GM12865 (cell line): ENCODE data around the gene CCNY.
A peak's percentile ranks its signal among the peaks of the same experiment; 100 is the strongest.

Experiments
- DNase-seq: peaks from one replicate; pipeline ENCODE4 v3.0.0; 2010; ENCODE audit warnings: low read depth
- H3K4me3 ChIP-seq: 2 replicates; pipeline ENCODE4 v1.5.1; 2011; ENCODE audit warnings: mild to moderate bottlenecking, low read depth, low read length, control low read depth
- TF ChIP-seq, protein P1 (sequence below): IDR thresholded peaks from 2 replicates; pipeline ENCODE4 v1.5.1; 2011; ENCODE audit warnings: low read length, control low read depth, low read depth, inconsistent platforms; ENCODE audit not compliant: insufficient read depth; ENCODE audit errors: missing control alignments

Gene CCNY

DNA sequence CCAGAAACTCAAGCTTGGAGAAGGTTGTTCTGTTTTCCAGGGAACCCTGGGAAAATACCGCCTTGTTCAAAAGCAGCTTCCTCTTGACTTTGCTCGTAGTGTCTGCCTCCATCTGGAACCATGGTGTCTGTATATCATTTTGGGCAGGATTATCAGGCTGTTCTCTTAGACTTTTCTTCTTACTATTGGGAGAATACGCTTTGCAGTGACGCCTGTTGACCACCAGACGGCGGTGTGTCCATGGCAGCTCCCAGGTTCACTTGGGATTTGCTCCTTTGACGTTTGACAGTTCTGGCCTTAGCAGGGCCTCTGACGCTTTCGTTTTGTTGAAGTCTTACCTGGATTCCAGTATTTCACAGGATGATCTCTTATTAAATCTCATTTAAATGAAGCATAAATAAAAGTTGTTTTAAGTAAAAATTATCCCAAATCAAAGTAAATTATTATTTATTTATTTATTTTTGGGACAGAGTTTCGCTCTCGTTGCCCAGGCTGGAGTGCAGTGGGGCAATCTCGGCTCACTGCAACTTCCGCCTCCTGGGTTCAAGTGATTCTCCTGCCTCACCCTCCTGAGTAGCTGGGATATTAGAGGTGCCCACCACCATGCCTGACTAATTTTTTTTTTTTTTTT, 227.1 kb downstream of the CCNY start:
- H3K4me3 ChIP-seq: no peak overlapping the region
- TF ChIP-seq, protein P1, sequence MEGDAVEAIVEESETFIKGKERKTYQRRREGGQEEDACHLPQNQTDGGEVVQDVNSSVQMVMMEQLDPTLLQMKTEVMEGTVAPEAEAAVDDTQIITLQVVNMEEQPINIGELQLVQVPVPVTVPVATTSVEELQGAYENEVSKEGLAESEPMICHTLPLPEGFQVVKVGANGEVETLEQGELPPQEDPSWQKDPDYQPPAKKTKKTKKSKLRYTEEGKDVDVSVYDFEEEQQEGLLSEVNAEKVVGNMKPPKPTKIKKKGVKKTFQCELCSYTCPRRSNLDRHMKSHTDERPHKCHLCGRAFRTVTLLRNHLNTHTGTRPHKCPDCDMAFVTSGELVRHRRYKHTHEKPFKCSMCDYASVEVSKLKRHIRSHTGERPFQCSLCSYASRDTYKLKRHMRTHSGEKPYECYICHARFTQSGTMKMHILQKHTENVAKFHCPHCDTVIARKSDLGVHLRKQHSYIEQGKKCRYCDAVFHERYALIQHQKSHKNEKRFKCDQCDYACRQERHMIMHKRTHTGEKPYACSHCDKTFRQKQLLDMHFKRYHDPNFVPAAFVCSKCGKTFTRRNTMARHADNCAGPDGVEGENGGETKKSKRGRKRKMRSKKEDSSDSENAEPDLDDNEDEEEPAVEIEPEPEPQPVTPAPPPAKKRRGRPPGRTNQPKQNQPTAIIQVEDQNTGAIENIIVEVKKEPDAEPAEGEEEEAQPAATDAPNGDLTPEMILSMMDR: peak; percentile 100

DNA sequence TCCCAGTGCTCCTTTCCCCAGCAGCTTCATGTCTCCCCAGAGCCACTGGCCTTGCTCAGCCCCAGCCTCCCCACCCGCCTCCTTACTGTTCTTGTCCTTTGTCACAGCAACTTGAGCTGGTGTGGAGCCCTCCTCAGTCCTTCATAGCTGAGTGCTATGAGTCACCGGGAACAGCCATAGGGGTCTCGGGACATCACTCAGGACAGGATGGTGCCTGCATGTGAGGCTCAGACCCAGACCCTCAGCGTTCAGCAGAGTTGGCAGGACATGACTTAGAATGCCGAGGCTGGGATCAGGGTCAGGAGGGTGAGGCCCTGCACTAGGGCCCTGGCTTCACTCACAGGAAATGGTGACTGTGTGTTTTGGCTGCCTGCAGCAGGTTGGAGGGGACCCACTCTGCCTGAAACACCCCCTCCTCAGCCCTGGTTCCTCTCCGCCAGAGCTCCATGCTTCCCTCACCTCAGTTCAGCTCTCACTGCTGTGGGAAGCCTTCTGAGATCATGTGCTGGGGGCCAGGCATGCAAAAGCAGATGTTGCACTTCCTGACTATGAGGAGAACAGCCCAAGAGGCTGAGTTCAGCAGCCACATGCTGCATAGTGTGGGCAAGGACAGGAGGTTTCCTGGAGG, 228.1 kb downstream of the CCNY start:
- H3K4me3 ChIP-seq: no peak overlapping the region
- TF ChIP-seq, protein P1: no peak
- peak; percentile 18 for DNase-seq

More for the DNA sequence above, 227.1 kb downstream of the CCNY start:
- peak; percentile 75 for DNase-seq

DNA sequence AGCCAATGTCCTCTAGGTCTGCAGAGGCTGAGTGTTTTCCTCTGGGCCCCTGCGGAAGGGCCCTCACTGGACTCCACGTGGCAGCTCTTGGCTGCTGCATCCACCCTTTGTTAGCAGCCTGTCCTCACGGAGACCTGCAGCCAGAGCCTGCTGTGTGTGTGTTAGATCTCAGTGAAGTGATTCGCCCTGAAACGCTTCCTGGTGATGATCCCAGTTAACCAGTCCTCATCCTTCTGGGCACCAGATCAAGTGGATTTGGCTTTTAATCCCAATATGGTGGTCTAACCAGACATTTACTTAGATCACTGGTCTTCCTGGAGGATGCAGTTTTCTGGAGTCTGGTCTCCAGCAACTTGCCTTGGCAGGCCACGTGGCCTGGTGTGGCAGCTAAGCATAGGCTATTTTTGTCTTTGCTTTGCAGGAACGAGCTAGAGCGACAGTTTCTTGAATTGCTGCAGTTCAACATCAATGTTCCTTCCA, 229.3 kb downstream of the CCNY start:
- DNase-seq: no peak
- TF ChIP-seq, protein P1: no peak
- no peak overlapping the region for H3K4me3 ChIP-seq

DNA sequence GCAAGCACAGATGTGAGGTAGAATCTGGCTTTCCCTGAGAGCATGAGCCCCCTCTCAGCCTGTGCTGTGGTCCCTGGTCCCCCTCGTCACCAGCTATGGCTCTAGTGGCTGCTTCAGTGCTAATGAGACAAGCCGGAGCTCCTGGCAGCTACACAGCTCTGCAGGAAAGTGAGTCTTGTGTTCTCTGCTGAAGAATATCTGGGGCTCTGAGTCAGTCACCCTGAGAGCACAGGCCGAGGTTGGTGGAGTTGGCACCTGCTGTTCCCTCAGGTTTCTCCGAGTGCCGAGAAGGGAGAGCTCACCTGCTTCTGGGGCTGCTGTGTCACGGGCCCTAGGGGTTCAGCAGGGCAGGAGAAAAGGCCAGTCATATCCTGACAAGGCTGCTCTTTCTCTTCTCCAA, 231.6 kb downstream of the CCNY start:
- no peak for DNase-seq
- H3K4me3 ChIP-seq: no peak overlapping the region
- TF ChIP-seq, protein P1: no peak

DNA sequence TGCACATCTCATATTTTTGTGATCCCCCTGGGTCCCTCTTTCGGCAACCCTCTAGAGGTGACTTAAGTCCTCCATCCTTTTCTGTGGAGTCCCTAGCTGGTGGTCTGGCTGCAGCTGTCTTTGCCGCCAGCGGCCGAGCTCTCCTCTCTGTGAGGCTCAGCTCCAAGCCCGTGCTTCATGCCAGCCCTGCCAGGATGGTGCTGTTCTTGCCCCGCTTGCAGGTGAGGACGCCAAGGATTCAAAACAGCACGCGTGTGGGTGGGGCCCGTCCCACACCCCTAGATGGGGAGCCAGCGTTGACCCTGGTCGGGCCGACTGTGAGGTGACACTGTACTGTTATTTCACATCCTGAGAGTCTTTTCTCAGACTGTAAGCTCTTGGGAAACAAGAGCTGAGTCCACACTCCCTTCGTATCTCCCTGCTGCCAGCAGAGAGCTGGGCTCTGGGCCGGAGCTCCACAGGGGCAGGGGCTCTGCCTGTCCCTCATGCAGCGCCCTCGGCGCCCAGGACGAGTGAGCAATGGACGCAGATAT, 232.2 kb downstream of the CCNY start:
- H3K4me3 ChIP-seq: no peak overlapping the region
- DNase-seq: no peak
- TF ChIP-seq, protein P1: no peak

DNA sequence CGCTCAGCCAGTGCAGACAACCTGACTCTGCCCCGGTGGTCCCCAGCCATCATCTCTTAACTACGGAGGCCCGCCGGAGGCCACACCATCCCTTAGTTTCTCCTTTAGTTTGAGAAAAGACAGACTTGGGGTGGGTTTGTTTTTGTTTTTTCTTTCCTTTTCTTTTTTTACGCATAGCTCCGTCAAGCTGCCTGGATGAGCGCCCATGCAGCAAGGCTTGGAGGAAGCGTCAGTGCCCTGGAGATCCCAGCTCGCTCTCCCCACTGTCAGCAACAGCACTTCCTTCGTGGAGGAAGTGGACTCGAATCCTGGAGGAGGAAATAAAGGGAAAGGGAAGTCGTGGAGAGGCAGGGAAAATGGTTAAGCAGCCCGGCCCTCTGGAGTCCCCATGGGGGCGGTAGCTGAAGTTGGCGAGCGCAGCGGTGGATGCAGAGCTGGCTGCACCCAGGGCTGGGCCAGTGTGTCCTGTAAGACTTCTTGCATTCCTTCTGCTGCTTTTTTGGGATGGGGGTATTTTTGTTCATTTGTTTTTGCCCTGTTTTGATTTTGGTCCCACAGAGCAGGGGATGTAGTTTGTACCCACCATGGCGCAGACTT, 232.9 kb downstream of the CCNY start:
- H3K4me3 ChIP-seq: no peak overlapping the region
- no peak for DNase-seq
- TF ChIP-seq, protein P1: no peak
